Kidney (tissue), 14 donors: ENCODE measurements around the gene TIRAP. TPM values are rescaled to one million over a fixed set of nuclear protein-coding genes. Genes with fewer than 3 reads are reported as not detected.
A peak's percentile ranks its signal among the peaks of the same experiment; 100 is the strongest.

Experiments used
- DNase-seq, 5 donors: peaks; one replicate each; pipeline ENCODE4 v3.0.0-alpha.2; 2013 to 2020
- FAIRE-seq: peaks from 2 replicates; lab custom pipeline; 2012; peaks lifted over from hg19 to GRCh38; lab: Jason Lieb, UNC
- H3K27ac ChIP-seq, 2 donors: one replicate each; pipeline ENCODE4 v1.7.0; 2013; ENCODE audit warnings: low read depth in 2 of 2, low read length in 2 of 2, inconsistent platforms in 1 of 2
- H3K27me3 ChIP-seq: one replicate; pipeline ENCODE4 v1.7.1; 2013; ENCODE audit warnings: low read length, inconsistent platforms; ENCODE audit not compliant: control insufficient read depth, insufficient read depth
- H3K36me3 ChIP-seq, 3 donors: one replicate each; pipeline versions ENCODE4 v1.7.0 to v1.7.1; 2013; ENCODE audit warnings: low read length in 3 of 3, control low read depth in 1 of 3, inconsistent platforms in 1 of 3; ENCODE audit not compliant: insufficient read depth in 3 of 3, control insufficient read depth in 2 of 3
- H3K4me1 ChIP-seq, 3 donors: one replicate each; pipeline versions ENCODE4 v1.7.0 to v1.7.1; 2013; ENCODE audit warnings: low read length in 3 of 3, inconsistent platforms in 1 of 3, low read depth in 1 of 3; ENCODE audit not compliant: control insufficient read depth in 2 of 3, insufficient read depth in 2 of 3
- H3K4me3 ChIP-seq, 3 donors: one replicate each; pipeline versions ENCODE4 v1.7.0 to v1.8.1; 2013; ENCODE audit warnings: low read length in 3 of 3, control low read depth in 1 of 3, inconsistent platforms in 1 of 3
- H3K9ac ChIP-seq, 3 donors: one replicate each; pipeline versions ENCODE4 v1.7.0 to v1.7.1; 2013; ENCODE audit warnings: low read length in 3 of 3, control low read depth in 1 of 3, inconsistent platforms in 1 of 3
- H3K9me3 ChIP-seq, 3 donors: one replicate each; pipeline versions ENCODE4 v1.7.0 to v1.7.1; 2013; ENCODE audit warnings: low read length in 3 of 3, control low read depth in 1 of 3, inconsistent platforms in 1 of 3; ENCODE audit not compliant: control insufficient read depth in 2 of 3, insufficient read depth in 1 of 3
- intact Hi-C: fragments of 100-400 bp; cut with DNase I; formaldehyde crosslinking; loops from one replicate; pipeline ENCODE4 v1.11.1; 2022
- polyA plus RNA-seq: library from polyadenylated mRNA; stranded (reverse); fragments of 350-450 nt; fragmentation: Illumina TruSeq; extraction: RNeasy Lipid Tissue Mini Kit (QIAGEN cat#74804); gene quantifications from one replicate; pipeline ENCODE4 v1.2.3, GENCODE V29; 2014; ENCODE audit warnings: low read depth, low replicate concordance; ENCODE audit not compliant: insufficient read depth
- total RNA-seq: library from RNA; stranded (reverse); fragmentation: NEBNext Ultra II Directional; extraction: Animal tissue kit (Norgen Biotek cat#: 25700); gene quantifications from one replicate; pipeline ENCODE4 v1.2.1, GENCODE V29; 2021
- TF ChIP-seq, protein P1 (sequence below): IDR thresholded peaks from 3 replicates; pipeline ENCODE4 v1.5.1; 2012; ENCODE audit warnings: mild to moderate bottlenecking, moderate library complexity, borderline replicate concordance; ENCODE audit not compliant: insufficient read depth; ENCODE audit errors: extremely low read depth
- donor health status: control.
- donor health status: control.
- donor health status: control.
- donor health status: control.
- donor health status: control.
- donor health status: DM: yes; HTN: yes; CAD: no.
- donor health status: Normal renal cell carcinoma (clear cell type).

TIRAP gene
- total and polyA plus RNA-seq, 2 donors from 2014 or later: 5.8 to 12.1 TPM

- Histone ChIP-seq H3K36me3 (peaks cover 20 to 57% (median 46%) of the 10 kb centered on the region in 3 donors), H3K4me3 (no peak overlapping the region), H3K27me3 (no peaks in the 10 kb centered on the region), H3K4me1 (peaks cover 2 to 13% (median 7%) of the 10 kb centered on the region in 3 donors), H3K27ac (no peak overlapping the region), H3K9ac (no peak overlapping the region), H3K9me3 (no peaks in the 10 kb centered on the region)
- TF ChIP-seq, protein P1, sequence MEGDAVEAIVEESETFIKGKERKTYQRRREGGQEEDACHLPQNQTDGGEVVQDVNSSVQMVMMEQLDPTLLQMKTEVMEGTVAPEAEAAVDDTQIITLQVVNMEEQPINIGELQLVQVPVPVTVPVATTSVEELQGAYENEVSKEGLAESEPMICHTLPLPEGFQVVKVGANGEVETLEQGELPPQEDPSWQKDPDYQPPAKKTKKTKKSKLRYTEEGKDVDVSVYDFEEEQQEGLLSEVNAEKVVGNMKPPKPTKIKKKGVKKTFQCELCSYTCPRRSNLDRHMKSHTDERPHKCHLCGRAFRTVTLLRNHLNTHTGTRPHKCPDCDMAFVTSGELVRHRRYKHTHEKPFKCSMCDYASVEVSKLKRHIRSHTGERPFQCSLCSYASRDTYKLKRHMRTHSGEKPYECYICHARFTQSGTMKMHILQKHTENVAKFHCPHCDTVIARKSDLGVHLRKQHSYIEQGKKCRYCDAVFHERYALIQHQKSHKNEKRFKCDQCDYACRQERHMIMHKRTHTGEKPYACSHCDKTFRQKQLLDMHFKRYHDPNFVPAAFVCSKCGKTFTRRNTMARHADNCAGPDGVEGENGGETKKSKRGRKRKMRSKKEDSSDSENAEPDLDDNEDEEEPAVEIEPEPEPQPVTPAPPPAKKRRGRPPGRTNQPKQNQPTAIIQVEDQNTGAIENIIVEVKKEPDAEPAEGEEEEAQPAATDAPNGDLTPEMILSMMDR: no peak
- FAIRE-seq: no peak
- intact Hi-C loops: no loop called here
- no peak for DNase-seq
Observed at GRCh38 chr11:126265811-126266210, 17.1 kb upstream of the TIRAP start.

DNA sequence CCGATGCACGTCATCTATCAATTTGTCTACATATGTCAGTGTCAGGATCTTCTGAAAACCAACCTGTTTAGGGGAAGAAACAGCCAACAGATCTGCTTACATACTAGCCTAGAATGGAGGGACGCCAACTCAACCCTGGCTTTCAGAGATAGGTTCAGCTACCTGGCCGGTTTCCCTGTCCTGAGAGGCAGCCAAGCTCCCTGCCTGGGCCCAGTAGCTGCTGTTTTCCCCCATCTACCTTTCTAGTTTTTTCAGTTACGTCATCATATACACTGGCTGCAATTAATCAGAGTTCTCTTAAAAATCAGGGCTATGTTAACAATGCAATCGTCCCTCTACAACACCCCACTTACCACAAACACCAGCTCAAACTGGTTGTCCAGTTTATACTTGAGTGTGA is 15.2 kb upstream of the TIRAP start:
- intact Hi-C loops: no loop called here
- H3K4me1 ChIP-seq: peaks cover 2 to 13% (median 7%) of the 10 kb centered on the region in 3 donors
- TF ChIP-seq, protein P1: no peak
- DNase-seq (no peak), FAIRE-seq (no peak)
- peak overlapping the region; percentile 89 to 94 (median 93) for H3K4me3 ChIP-seq
- H3K9me3 ChIP-seq: no peaks in the 10 kb centered on the region
- no peaks in the 10 kb centered on the region for H3K27me3 ChIP-seq
- peak overlapping the region; percentile 84 to 96 (median 96) for H3K9ac ChIP-seq
- H3K27ac ChIP-seq: peak overlapping the region in 1 of 2 donors; percentile 28
- peaks cover 20 to 43% (median 39%) of the 10 kb centered on the region in 3 donors for H3K36me3 ChIP-seq

DNA sequence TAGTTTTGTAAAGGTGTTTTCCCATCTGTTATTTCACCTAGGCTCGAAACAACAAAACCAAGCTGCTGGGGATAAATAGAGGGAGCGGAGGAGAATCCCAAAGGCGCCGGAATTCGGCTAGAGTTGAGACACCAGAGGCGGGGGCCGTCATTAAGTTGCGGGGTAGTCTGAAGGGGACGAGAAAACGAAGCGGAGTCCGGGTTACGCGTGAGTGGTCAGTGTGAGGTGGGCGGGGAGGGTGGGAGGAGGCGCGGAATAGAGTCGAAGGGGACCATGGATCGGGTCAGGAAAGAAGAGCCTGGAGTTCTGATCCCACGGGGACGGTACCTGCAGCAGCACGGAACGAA is 14.6 kb upstream of the TIRAP start:
- Histone ChIP-seq H3K9me3 (no peaks in the 10 kb centered on the region), H3K27ac (peak overlapping the region; percentile 76 to 82), H3K27me3 (no peaks in the 10 kb centered on the region), H3K4me3 (peak overlapping the region; percentile 89 to 94 (median 93)), H3K36me3 (peaks cover 17 to 41% (median 36%) of the 10 kb centered on the region in 3 donors), H3K9ac (peak overlapping the region; percentile 84 to 96 (median 96)), H3K4me1 (peaks cover 2 to 13% (median 7%) of the 10 kb centered on the region in 3 donors)
- FAIRE-seq: no peak
- DNase-seq: no peak
- TF ChIP-seq, protein P1: no peak
- intact Hi-C loops: no loop called here
